Cerebellar nuclear complex (tissue), 1 donor: ENCODE measurements around the gene COLEC12.

Source experiments
- DNase-seq, 2 experiments: peaks; one replicate each; lab custom pipeline; 2025; lab: John Stamatoyannopoulos, UW

The COLEC12 gene

GRCh38 chr18:500632-501405 is at the start of gene COLEC12:
TSS of gene COLEC12 (minus strand) at chr18:500701. CDS start at chr18:500514, 187 bp downstream.
- no peak for DNase-seq

GRCh38 chr18:549967-550366 is 49.5 kb upstream of the COLEC12 start:
- DNase-seq, result no peak

GRCh38 chr18:543447-544078 is 43.1 kb upstream of the COLEC12 start:
- no peak for DNase-seq

GRCh38 chr18:533995-534601 is 33.6 kb upstream of the COLEC12 start:
- DNase-seq, result no peak

DNA sequence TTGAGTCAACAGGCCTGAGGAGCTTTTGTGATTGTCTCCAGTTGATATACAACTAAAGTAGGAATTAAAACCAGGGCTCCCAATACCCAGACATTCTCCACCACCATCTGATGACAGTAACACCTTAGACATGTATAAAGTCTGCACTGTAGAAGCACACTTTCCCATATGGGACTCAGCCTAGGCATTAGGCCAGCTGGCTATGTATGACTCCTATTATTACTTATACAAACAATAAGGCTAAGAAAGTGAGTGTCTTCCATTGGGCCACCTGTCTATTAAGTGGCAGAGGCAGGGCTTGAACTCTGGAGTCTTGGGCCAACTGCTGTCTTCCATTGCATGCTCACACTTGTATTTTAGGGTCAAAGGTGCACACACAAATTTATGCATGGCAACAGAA is 32.1 kb upstream of the COLEC12 start:
- DNase-seq, result no peak

DNA sequence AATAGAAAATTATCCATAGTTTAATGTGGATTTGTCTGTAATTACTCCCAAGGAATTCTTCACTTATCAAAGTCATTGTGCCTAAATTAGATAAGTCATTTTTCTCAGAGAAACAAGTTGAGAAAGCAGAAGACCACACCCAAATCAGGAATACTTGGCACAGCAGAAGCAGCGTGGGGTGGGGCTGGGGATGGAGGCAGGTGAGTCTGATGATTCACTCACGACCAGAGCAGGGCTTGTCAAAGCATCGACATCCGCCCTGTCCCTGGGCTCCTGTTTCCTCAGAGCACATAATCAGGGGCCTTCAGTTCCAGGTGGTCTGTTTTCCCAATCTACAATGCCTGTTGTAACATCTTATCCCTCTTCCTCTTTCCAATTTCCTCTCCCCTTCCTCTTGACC is 31.5 kb upstream of the COLEC12 start:
- no peak for DNase-seq

DNA sequence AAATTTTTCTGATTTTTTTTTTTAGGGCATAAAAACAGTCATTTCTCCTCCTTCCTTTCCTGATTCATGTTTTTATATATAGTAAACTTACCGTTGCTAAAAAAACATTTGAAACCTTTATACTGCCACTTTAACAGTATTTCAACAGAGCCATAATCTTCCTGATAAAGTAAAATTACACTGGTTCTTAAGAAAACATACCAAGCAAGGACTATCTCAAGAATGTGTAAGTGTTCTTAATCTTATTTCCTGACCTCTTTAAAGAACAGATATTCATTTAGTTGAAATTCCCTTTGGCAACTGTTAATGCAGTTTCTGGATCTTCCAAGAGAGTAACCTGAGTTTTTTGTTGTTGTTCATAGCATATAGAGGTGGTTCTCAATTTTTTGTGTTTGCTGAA is 26.6 kb upstream of the COLEC12 start:
- no peak for DNase-seq

GRCh38 chr18:526681-527080 is 26.2 kb upstream of the COLEC12 start:
- DNase-seq, result no peak

- no peak for DNase-seq
Measured at GRCh38 chr18:525036-525797, 24.7 kb upstream of the COLEC12 start.

DNA sequence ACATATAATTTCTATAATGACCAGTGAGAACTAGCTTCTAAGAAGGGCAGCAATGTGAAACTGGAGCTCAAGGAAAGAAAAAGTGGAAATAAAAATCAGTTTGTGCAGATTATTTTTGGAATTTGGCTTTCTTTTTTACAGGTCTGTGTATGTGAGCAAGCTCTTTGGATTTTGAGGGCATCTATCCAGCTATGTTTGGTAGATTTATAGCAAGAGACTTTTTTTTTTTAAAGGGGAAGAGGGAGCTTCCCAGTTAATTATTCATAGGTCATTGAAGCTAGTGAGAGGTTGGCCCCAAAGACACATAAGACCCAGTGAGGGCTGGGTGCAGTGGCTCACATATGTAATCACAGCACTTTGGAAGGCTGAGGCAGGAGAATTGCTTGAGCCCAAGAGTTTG is 24.0 kb upstream of the COLEC12 start:
- no peak for DNase-seq

DNA sequence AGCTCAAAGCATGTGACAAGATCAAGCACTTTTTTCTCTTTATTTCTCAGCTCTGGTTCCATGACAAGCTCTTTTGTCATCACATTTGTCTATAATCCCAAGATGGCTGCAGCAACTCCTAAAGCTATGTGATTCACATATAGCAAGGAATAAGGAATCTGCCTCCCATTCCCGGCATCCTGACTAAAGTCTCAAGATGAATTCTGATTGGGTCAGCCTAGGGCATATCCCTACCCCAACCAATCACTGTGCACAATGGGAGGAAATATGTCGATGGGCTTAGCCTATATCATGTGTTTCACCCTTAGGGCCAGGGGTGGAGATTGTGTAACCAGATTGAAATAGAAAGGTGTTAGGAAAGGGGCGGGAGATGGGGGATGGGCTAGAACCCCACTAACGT is 23.1 kb upstream of the COLEC12 start:
- DNase-seq, result no peak

DNA sequence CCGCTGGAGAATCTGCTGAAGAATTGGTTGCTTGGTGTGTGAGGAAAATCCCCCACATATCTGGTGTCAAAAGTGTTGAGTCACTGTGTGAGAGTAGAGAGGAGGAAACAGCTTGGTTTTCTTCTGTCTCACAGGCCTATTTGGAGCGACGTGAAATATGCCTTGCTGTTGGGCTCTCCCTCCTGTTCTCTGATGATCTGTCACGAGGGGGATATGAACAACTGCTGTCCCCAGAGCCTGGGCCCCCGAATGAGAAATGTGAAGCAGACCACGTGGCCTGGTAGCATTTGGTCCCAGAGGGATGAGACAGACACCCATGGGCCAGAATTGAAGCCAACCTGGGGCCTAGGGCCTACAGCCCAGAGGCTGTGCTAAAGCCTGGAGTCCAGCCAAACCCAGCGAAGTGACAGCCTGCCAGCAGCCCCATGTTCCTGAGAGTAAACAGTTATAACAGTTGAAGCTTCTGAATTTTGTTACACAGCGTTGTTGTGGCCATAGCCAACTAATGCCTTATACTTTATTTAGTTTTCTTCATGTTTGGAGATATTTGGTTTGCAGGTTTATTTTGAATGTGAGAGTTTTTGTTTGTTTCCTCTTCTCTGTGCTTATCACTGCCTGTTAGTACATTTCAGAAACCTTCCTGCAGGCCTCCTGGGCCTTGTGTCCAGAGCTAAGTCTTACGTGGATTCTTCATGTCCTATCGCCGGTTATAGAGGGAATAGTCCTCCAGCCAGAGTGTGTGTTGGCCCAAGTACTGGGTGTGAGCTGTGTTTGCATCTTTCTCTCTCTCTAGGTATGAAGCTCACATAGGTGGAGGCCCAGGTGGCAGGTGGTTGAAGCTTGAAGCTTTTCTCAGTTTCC is 18.7 kb upstream of the COLEC12 start:
- DNase-seq, result no peak

DNA sequence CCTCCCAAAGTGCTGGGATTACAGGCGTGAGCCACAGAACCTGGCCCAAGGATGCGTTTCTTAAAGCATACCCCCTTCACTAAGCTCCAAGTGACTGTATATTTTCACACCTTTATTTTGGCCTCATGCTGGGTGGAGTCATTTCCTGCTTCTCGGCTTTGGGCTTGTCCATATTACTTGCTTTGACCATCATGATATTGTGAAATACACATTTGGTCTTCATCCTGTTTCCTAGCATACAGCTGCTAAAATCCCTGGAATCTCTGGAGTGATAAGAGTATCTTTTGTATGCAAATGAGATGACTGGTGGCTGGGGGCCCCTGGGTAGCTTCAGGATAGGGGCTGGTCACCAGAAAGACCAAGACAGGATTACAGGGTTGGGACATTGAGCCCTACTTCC is 17.6 kb upstream of the COLEC12 start:
- no peak for DNase-seq

DNA sequence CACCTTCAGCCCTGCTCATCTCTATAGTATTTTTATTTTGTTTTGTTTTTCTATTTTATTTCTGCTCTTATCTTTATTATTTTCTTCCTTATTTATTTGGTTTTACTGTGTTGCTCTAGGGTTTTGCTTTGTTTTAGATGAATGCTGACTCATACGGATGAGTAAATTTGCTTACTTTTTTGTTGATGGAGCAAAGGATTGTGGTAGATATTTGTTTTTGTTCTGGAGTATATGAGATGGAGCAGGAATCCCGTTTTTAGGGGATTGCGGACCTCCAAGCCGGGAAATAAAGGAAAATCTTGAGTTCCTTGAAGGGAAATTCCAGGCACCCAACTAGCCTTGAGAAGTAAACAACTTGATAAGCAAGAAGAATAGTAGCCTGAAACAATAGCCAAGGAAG is 15.3 kb upstream of the COLEC12 start:
- DNase-seq, result no peak

DNA sequence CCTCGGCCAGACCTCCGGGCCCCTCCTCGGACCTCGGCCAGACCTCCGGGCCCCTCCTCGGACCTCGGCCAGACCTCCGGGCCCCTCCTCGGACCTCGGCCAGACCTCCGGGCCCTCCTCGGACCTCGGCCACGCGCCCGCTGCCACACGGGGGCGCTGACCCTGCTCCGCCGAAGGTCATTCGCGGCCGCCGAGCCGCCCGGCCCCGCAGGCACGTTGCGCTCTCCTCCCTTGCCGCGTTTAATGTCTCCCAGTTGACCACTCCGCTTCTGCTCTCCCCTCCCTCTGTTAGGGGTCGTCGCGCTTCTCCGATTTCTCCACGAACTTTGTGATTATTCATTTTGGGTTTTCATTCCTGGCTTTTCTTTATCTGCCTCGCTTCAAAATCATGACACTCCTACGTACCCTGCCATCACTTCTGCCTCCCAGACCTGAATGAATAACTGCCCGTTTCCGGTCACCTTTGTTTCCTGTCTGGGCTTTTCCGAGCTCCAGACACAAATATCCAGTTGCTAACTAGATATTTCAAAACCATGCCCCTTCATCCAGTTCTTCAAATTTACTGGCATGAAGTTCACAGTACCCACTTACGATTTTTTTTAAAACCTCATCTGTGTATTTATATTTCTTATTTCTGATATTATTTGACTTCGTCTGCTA is 14.8 kb upstream of the COLEC12 start:
- no peak for DNase-seq

DNA sequence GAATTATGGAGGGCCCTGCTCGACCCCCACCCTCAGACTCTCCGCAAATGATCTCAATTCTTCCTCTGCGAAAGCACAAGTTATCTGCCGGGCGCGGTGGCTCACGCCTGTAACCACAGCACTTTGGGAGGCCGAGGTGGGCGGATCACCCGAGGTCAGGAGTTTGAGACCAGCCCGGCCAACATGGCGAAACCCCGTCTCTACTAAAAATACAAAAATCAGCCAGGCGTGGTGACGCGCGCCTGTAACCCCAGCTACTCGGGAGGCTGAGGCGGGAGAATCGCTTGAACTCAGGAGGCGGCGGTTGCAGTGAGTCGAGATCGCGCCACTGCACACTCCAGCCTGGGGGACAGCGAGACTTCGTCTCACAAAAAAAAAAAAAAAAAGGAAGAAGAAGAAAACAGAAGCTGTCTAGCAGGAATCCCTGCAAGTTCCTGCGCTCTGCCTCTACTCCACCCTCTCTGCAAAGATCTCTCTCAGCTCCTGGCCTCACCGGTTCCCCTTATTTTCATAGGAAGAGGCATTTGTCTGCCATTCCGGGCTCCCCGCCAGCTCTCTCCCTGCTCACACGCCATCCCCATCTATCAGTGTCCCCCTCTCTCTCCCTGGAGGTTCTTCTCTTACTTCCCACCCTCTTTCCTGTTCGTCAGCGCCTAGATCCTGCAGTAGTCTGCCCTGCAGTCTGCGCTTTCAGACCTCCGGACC is 13.5 kb upstream of the COLEC12 start:
- no peak for DNase-seq

DNA sequence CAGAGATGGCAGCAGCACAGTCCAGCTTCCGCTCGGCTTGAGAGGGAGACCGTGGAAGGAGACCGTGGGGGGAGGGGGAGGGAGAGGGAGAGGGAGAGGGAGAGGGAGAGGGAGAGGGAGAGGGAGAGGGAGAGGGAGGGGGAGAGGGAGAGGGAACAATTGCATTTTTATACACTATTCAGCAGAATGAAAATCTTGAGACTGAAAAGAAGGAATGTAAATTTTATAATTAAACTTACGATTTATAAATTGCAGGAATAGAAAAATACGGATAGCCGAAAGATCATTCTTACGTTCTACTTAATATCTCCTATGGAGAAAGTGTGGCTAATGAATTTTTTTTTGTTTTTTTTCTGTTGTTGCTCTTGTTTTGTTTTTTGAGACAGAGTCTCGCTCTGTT is 12.5 kb upstream of the COLEC12 start:
- DNase-seq, result no peak

DNA sequence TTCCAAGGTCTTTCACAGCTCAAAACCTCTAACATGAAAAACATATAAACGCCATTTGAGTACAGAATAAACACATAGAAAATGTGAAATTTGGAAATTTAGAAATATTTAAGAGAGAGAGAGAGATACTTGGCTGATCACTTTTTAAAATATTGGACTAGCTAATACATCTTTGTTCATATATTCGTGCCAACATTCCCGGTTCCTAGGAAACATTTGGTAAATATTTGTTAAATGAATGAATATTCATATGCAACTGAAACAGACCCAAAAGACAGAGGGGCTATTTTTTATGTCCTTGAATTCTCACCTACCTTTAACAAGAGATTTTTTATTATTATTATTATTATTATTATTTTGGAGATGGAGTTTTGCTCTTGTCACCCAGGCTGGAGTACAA is 8.3 kb upstream of the COLEC12 start:
- DNase-seq, result no peak

DNA sequence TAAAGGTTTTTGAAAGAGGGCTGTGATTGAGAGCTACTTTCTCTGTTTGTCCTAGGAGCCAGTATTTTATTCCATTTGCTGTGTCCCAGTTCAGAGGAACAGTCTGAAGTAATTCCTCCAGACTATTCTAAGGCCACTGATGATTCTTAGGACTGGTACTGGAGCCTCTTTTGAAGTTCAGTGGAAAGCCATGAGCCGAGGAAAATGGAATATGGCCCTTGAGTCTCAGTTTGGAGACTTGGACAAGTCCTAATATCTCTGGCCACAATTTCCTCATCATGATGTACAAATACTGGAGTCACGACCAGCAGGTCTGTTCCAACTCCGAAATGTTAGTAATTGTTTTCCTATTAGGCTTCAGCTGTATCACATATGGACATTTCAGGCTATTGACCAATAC is 7.1 kb upstream of the COLEC12 start:
- no peak for DNase-seq

GRCh38 chr18:506801-507200 is 6.3 kb upstream of the COLEC12 start:
- DNase-seq, result no peak

DNA sequence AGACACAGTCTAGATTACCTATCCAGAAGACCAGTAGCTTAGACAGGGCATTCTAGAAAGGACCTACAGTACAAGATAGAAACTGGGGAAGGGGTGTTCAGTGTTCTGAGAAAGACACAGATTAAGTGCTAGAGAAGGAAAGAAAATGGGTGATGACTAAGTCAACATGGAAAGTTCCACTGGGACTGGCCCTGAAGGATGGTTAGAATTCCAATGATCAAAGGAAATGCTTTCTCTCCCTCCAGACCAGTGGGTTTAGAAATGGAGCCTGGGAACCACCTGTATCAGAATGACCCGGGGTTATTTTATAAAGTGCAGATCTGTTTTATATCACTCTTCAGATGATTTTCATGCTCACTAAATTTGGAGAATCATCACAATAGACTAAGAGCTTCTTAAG is 5.8 kb upstream of the COLEC12 start:
- no peak for DNase-seq
